GM10266 (cell line): ENCODE measurements around the gene LIN52.

Experiments used
- DNase-seq: peaks from one replicate; pipeline ENCODE4 v3.0.0; 2012; ENCODE audit errors: extremely low spot score
- TF ChIP-seq, protein P1 (sequence below): IDR thresholded peaks from 2 replicates; pipeline ENCODE4 v1.5.1; 2012; ENCODE audit warnings: mild to moderate bottlenecking, low read depth; ENCODE audit not compliant: control insufficient read depth, insufficient read depth; ENCODE audit errors: missing control alignments

LIN52 gene

DNA sequence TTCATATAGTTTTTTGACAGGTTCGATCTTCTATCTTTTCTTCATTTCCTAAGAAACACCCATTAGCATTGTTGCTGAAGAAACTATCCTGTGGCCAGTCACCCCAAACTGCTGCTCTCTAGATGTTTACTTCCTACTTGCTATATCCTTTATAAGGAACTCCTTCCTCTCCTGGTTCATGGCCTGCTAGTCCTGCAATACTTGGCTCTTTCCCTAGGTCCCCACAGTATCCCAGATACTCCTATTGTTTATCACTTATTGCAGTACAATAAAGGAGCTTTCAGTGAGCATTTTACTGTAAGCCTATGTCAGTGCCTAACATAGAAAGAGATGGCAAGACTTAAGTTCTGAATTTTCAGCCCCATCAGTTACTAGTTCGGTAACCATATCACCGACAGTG lies 3.3 kb upstream of the LIN52 start:
- DNase-seq = no peak
- TF ChIP-seq, protein P1, sequence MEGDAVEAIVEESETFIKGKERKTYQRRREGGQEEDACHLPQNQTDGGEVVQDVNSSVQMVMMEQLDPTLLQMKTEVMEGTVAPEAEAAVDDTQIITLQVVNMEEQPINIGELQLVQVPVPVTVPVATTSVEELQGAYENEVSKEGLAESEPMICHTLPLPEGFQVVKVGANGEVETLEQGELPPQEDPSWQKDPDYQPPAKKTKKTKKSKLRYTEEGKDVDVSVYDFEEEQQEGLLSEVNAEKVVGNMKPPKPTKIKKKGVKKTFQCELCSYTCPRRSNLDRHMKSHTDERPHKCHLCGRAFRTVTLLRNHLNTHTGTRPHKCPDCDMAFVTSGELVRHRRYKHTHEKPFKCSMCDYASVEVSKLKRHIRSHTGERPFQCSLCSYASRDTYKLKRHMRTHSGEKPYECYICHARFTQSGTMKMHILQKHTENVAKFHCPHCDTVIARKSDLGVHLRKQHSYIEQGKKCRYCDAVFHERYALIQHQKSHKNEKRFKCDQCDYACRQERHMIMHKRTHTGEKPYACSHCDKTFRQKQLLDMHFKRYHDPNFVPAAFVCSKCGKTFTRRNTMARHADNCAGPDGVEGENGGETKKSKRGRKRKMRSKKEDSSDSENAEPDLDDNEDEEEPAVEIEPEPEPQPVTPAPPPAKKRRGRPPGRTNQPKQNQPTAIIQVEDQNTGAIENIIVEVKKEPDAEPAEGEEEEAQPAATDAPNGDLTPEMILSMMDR = no peak

DNA sequence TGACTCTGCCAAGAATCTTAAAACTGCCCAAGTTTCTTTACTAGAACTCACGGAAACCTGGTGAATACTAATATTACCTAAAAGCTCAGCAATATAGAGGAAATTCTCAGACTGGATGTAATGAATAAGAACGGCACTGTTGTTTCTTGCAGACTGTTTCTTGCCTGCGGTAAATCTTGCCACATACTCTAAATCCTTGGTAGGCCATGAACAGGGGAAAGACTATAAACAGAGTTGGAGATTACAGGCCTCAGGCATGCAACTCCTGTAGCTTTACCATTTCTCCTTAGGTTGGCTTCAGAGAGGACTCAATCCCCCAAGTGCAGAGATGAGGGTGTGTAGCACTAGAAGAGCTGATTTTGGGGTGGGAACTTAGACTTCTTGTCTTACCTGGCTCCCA lies 1.6 kb upstream of the LIN52 start:
- TF ChIP-seq, protein P1 = no peak
- DNase-seq = no peak

DNA sequence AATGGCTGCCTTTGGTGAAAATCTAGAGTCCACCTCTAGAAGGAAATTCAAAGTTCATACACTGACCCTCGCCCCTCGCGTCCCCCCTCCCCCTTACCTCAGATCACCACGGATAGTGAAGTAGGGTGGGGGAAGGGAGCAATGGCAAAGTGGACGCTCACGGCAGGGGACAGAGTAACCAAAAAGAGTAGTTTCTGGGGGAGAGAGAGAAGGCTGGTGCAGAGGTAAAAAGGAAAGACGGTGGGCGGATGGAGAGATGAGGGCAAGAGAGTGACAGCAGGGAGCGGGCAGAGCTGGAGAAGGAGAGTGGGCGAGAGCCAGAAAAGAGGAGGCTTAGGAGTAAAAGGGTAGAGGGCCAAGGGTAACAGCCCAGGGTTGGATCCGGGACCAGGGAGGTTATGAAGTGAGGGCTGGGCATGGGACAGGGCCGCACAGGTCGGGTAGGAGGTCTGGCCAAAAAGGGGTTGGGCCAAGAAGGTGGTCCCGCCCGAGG lies 926 bp upstream of the LIN52 start:
- TF ChIP-seq, protein P1 = no peak
- DNase-seq = no peak

DNA sequence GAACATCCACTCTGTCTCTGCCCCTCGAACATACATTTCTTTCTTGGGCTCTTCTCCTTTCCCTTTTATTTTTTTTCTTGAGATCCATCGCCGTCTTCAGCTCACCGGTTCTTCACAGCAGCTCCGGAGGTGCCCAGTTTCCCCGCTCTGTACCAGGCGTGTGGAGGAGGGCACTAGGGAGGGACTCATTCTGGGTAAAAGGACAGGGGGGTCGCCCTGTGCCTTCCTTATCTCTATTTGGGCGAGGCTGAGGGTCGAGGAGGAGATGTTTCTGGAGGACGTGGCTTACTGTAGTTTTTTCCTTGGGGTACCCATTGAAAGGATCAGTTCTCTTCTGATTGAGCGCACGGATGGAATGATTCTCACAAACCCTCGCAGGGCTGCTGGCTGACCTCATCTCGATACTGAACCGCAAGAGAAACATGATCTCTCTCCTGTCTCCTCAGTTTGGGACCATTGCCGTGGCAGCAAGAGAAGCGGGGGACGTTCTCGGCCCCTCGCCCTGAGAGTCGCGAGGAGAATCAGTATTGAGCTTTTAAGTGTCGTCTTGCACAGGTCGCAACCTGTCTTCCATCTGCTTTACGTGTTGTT lies 386 bp downstream of the LIN52 start:
- TF ChIP-seq, protein P1 = no peak
- peak; percentile 8 for DNase-seq

DNA sequence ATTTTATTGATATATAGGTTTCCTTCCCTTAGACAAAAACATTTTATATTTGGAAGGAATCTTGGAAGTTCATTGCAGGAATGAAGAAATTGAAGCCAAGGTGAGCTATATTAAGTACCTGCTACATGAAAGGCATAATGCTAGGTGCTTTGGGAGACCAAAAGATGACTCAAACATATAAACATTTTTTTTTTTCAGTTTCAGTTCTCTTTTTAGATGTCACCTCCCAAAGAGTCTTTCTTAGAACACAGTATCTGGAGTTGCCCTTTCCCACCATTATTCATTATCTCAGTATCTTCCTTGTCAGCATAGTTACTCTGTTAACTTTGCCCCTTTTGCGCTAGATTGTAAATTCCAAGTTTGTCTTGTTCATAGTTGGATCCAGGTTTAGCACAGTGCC lies 1.1 kb downstream of the LIN52 start:
- DNase-seq = peak; percentile 43
- TF ChIP-seq, protein P1 = no peak

DNA sequence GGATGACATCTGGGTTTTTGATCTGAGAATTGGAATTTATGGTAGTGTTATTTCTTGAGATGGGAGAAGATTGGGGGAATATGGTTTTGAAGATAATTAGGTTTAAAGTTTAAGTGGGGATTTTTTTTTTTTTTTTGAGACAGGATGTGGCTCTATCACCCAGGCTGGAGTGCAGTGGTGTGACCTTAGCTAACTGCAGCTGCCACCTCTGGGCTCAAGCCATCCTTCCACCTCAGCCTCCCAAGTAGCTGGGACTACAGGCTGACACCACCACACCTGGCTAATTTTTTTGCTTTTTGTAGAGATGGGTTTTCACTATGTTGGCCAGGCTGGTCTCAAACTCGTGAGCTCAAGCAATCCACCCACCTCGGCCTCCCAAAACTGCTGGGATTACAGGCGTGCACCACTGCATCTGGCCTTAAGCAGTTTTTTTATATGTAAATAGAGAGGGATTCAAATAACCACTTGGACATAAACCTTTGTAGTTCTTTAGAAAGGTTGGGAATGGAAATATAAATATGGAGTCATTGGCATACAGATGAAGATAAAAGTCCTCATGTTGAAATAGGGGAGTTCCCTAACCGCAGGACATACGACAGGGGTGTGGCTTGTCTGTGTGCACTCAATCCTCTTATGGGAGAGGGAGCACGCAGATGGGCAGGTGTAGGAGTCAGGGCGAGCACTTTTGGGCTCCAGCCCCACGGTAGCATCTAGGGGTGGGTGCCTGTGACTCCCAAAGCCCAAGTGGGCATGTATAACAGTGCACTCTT lies 4.7 kb downstream of the LIN52 start:
- TF ChIP-seq, protein P1 = no peak
- no peak for DNase-seq

DNA sequence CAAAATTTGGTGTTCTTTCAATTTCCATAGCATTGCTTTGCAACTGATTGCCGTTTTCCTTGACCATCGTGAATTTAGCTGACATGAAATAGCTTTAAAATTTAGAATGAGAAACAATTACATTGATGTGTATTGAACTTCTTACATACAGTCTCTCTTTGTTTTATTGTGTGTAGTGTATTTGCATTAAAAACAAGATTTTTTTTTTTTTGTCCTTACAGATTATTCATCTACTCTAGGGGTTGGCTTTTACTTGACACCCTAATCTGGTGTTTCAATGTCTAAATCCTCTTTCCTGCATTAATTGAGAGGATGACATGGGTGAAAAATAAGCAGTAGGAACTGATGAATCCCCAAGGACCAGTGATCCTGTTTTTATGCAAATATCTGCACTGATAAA lies 20.6 kb downstream of the LIN52 start:
- no peak for DNase-seq
- TF ChIP-seq, protein P1 = no peak
